ENCODE measurements around the gene CENPS.
"Not testable (repeated sequence)": the region's sequence is repeated elsewhere in the genome, so short reads cannot be mapped to it uniquely, and the experiment has no call there.

The CENPS gene

GRCh38 chr1:10456048-10456447 is 25.8 kb downstream of the CENPS start:
- no peak for DNase-seq

- peak; percentile 75 for DNase-seq
Measured at GRCh38 chr1:10456661-10457060, 26.4 kb downstream of the CENPS start.

GRCh38 chr1:10457462-10457861 is 27.2 kb downstream of the CENPS start:
- not testable (repeated sequence) for DNase-seq

GRCh38 chr1:10457875-10458274 is 27.6 kb downstream of the CENPS start:
- no peak for DNase-seq

- no peak for DNase-seq
Measured at GRCh38 chr1:10459184-10459583, 29.0 kb downstream of the CENPS start.

GRCh38 chr1:10467078-10467477 is 36.8 kb downstream of the CENPS start:
- DNase-seq, result no peak

GRCh38 chr1:10470043-10470442 is 39.8 kb downstream of the CENPS start:
- DNase-seq, result no peak

GRCh38 chr1:10471411-10472219 is 41.4 kb downstream of the CENPS start:
- no peak for DNase-seq

- DNase-seq, result peak; percentile 96
Measured at GRCh38 chr1:10472220-10473144, 42.2 kb downstream of the CENPS start, which contains the start of gene DFFA. Gene DFFA, minus strand, starts transcription at chr1:10472529. Its CDS starts 71 bp downstream, at chr1:10472458.

GRCh38 chr1:10473145-10473765 is 43.0 kb downstream of the CENPS start:
- DNase-seq, result no peak

- not testable (repeated sequence) for DNase-seq
Measured at GRCh38 chr1:10474309-10474612, 44.0 kb downstream of the CENPS start.

- peak; percentile 87 for DNase-seq
Measured at GRCh38 chr1:10474613-10475507, 44.6 kb downstream of the CENPS start, which contains the start of gene PEX14. Gene PEX14, plus strand, starts transcription at chr1:10474950. Its CDS starts 17 bp downstream, at chr1:10474967.

- DNase-seq, result peak; percentile 20
Measured at GRCh38 chr1:10475510-10475909, 45.3 kb downstream of the CENPS start.

- no peak for DNase-seq
Measured at GRCh38 chr1:10479296-10479695, 49.1 kb downstream of the CENPS start.

- no peak for DNase-seq
Measured at GRCh38 chr1:10480614-10481013, 50.4 kb downstream of the CENPS start.

- no peak for DNase-seq
Measured at GRCh38 chr1:10484521-10484920, 54.3 kb downstream of the CENPS start.

GRCh38 chr1:10489291-10490055 is 59.2 kb downstream of the CENPS start:
- DNase-seq, result peak; percentile 6

GRCh38 chr1:10490286-10490970 is 60.2 kb downstream of the CENPS start:
- DNase-seq, result no peak
